ENCODE data around the gene RAB33B.

The RAB33B gene

GRCh38 chr4:139436122-139436521 lies 17.8 kb upstream of the RAB33B start:
- TF ChIP-seq TEAD4 (IDR thresholded peaks at IDR 0.05): no peak
- TF ChIP-seq CREB1 (IDR thresholded peaks at IDR 0.05; ENCODE audit: low read depth): no peak
- no peak for TF ChIP-seq CEBPB (IDR thresholded peaks at IDR 0.05)
- no peak for TF ChIP-seq FOXM1 (IDR thresholded peaks at IDR 0.05; ENCODE audit: borderline replicate concordance, low read depth)
- TF ChIP-seq RAD21 (IDR thresholded peaks at IDR 0.05; ENCODE audit: low read depth): no peak
- no peak for TF ChIP-seq REST (IDR thresholded peaks at IDR 0.05; ENCODE audit: low read depth)
- TF ChIP-seq EGR1 (IDR thresholded peaks at IDR 0.05): no peak

- TF ChIP-seq RAD21 (IDR thresholded peaks at IDR 0.05; ENCODE audit: low read depth) (no peak), TCF12 (IDR thresholded peaks at IDR 0.05; ENCODE audit: low read depth) (no peak), YY1 (IDR thresholded peaks at IDR 0.05; ENCODE audit: low read depth) (no peak), FOXM1 (IDR thresholded peaks at IDR 0.05; ENCODE audit: borderline replicate concordance, low read depth) (no peak), USF1 (IDR thresholded peaks at IDR 0.05) (no peak), NFIC (IDR thresholded peaks at IDR 0.05) (no peak), REST (IDR thresholded peaks at IDR 0.05; ENCODE audit: low read depth) (no peak), EGR1 (IDR thresholded peaks at IDR 0.05) (no peak), ZBTB7A (IDR thresholded peaks at IDR 0.05; ENCODE audit: low read depth) (no peak)
These were observed 15.8 kb upstream of the RAB33B start for GRCh38 chr4:139438141-139438540.

- TF ChIP-seq CEBPB (IDR thresholded peaks at IDR 0.05) (no peak), REST (IDR thresholded peaks at IDR 0.05; ENCODE audit: low read depth) (no peak), YY1 (IDR thresholded peaks at IDR 0.05; ENCODE audit: low read depth) (no peak), TEAD4 (IDR thresholded peaks at IDR 0.05) (no peak), EP300 (IDR thresholded peaks at IDR 0.05; ENCODE audit: borderline replicate concordance) (no peak), USF1 (IDR thresholded peaks at IDR 0.05) (no peak), ZBTB7A (IDR thresholded peaks at IDR 0.05; ENCODE audit: low read depth) (no peak), EGR1 (IDR thresholded peaks at IDR 0.05) (no peak), NFIC (IDR thresholded peaks at IDR 0.05) (no peak), FOXM1 (IDR thresholded peaks at IDR 0.05; ENCODE audit: borderline replicate concordance, low read depth) (no peak), RAD21 (IDR thresholded peaks at IDR 0.05; ENCODE audit: low read depth) (no peak), TAF1 (IDR thresholded peaks at IDR 0.05; ENCODE audit: low read depth) (no peak)
These were observed 12.9 kb upstream of the RAB33B start for GRCh38 chr4:139441029-139441428.

- TF ChIP-seq ZBTB7A (IDR thresholded peaks at IDR 0.05; ENCODE audit: low read depth): no peak
- no peak for TF ChIP-seq FOXM1 (IDR thresholded peaks at IDR 0.05; ENCODE audit: borderline replicate concordance, low read depth)
- no peak for TF ChIP-seq CEBPB (IDR thresholded peaks at IDR 0.05)
- no peak for TF ChIP-seq TCF12 (IDR thresholded peaks at IDR 0.05; ENCODE audit: low read depth)
- TF ChIP-seq TEAD4 (IDR thresholded peaks at IDR 0.05): no peak
- TF ChIP-seq CREB1 (IDR thresholded peaks at IDR 0.05; ENCODE audit: low read depth): no peak
- TF ChIP-seq REST (IDR thresholded peaks at IDR 0.05; ENCODE audit: low read depth): no peak
- TF ChIP-seq EP300 (IDR thresholded peaks at IDR 0.05; ENCODE audit: borderline replicate concordance): no peak
- TF ChIP-seq EGR1 (IDR thresholded peaks at IDR 0.05): no peak
- TF ChIP-seq NFIC (IDR thresholded peaks at IDR 0.05): no peak
- TF ChIP-seq MAX (IDR thresholded peaks at IDR 0.05): no peak
- no peak for TF ChIP-seq YY1 (IDR thresholded peaks at IDR 0.05; ENCODE audit: low read depth)
- no peak for TF ChIP-seq TAF1 (IDR thresholded peaks at IDR 0.05; ENCODE audit: low read depth)
- no peak for TF ChIP-seq RAD21 (IDR thresholded peaks at IDR 0.05; ENCODE audit: low read depth)
- no peak for TF ChIP-seq USF1 (IDR thresholded peaks at IDR 0.05)
These were observed 10.3 kb upstream of the RAB33B start for GRCh38 chr4:139443661-139444060.
